ENCODE measurements around the gene ATP6V0A1. TPM values are rescaled to one million over a fixed set of nuclear protein-coding genes. Genes with fewer than 3 reads are reported as not detected.
A peak's percentile ranks its signal among the peaks of the same experiment; 100 is the strongest.

ATP6V0A1 gene
- total RNA-seq, 1 experiment from 2014 or later = 55.1 TPM

- CTCF ChIA-PET = no interaction called here
- no peak for TF ChIP-seq EZH2 (IDR thresholded peaks at IDR 0.05; ENCODE audit: low read depth)
- no peak for TF ChIP-seq CTCF (conservative IDR thresholded peaks at IDR 0.05)
- Histone ChIP-seq H3K4me1 (replicated peaks; ENCODE audit: insufficient read depth) (no peaks in the 10 kb centered on the region), H3K4me3 (peak overlapping the region; percentile 99), H3K27ac (peak overlapping the region; percentile 58), H2AFZ (peak overlapping the region; percentile 83), H3K27me3 (ENCODE audit: insufficient read depth, low read depth) (no peaks in the 10 kb centered on the region), H4K20me1 (ENCODE audit: insufficient read depth) (no peaks in the 10 kb centered on the region), H3K79me2 (ENCODE audit: low read depth) (peaks cover 24% of the 10 kb centered on the region), H3K4me2 (peak overlapping the region; percentile 98), H3K9me3 (ENCODE audit: insufficient read depth, low read depth) (no peaks in the 10 kb centered on the region), H3K9me2 (ENCODE audit: insufficient read depth) (no peaks in the 10 kb centered on the region), H3K36me3 (ENCODE audit: low read depth) (no peaks in the 10 kb centered on the region), H3F3A (ENCODE audit: insufficient read depth, low read depth) (peaks cover 11% of the 10 kb centered on the region; the same call in 1 of the 2 replicates)
- POLR2A ChIA-PET (ENCODE audit: unreplicated experiment) = no interaction called here
- no TSS peak for BruUV-seq (replicated peaks)
- intact Hi-C loops (cut with micrococcal nuclease; ENCODE audit: unreplicated experiment) = no loop called here
- DNase-seq = no peak
Measured at GRCh38 chr17:42553866-42554249, 95.2 kb downstream of the ATP6V0A1 start.

GRCh38 chr17:42554250-42555121 lies 95.8 kb downstream of the ATP6V0A1 start:
- no peaks in the 10 kb centered on the region for H3K9me2 ChIP-seq (ENCODE audit: insufficient read depth)
- peaks cover 24% of the 10 kb centered on the region for H3K79me2 ChIP-seq (ENCODE audit: low read depth)
- H2AFZ ChIP-seq = peak overlapping the region; percentile 83
- peak; percentile 59 to 81 for DNase-seq
- CTCF ChIA-PET = interaction anchor here (1.1 kb wide), 1 partner anchor 9 kb away, joined by 3 read pairs; no protein-coding TSS in a partner anchor
- intact Hi-C loops (cut with micrococcal nuclease; ENCODE audit: unreplicated experiment) = no loop called here
- H3K4me3 ChIP-seq = peak overlapping the region; percentile 99
- peaks cover 8% of the 10 kb centered on the region; the same call in 1 of the 2 replicates for H3F3A ChIP-seq (ENCODE audit: insufficient read depth, low read depth)
- H3K27ac ChIP-seq = peak overlapping the region; percentile 58
- H3K4me1 ChIP-seq (replicated peaks; ENCODE audit: insufficient read depth) = no peaks in the 10 kb centered on the region
- no peaks in the 10 kb centered on the region for H3K36me3 ChIP-seq (ENCODE audit: low read depth)
- H3K27me3 ChIP-seq (ENCODE audit: insufficient read depth, low read depth) = no peaks in the 10 kb centered on the region
- BruUV-seq (replicated peaks) = TSS peak; percentile 42
- no peaks in the 10 kb centered on the region for H4K20me1 ChIP-seq (ENCODE audit: insufficient read depth)
- H3K9me3 ChIP-seq (ENCODE audit: insufficient read depth, low read depth) = no peaks in the 10 kb centered on the region
- no peak for TF ChIP-seq EZH2 (IDR thresholded peaks at IDR 0.05; ENCODE audit: low read depth)
- no peak for TF ChIP-seq CTCF (conservative IDR thresholded peaks at IDR 0.05)
- peak overlapping the region; percentile 98 for H3K4me2 ChIP-seq
- POLR2A ChIA-PET (ENCODE audit: unreplicated experiment) = interaction anchor here (0.6 to 0.7 kb wide), 3 partner anchors 19 to 166 kb away, joined by 3 to 5 read pairs (median 3); partner anchors contain the start of genes NAGLU and STAT3

- intact Hi-C loops (cut with micrococcal nuclease; ENCODE audit: unreplicated experiment) = no loop called here
- peaks cover 11% of the 10 kb centered on the region; the same call in 1 of the 2 replicates for H3F3A ChIP-seq (ENCODE audit: insufficient read depth, low read depth)
- no peaks in the 10 kb centered on the region for H3K9me2 ChIP-seq (ENCODE audit: insufficient read depth)
- peak overlapping the region; percentile 58 for H3K27ac ChIP-seq
- H3K4me2 ChIP-seq = peak overlapping the region; percentile 98
- no peaks in the 10 kb centered on the region for H3K27me3 ChIP-seq (ENCODE audit: insufficient read depth, low read depth)
- POLR2A ChIA-PET (ENCODE audit: unreplicated experiment) = interaction anchor here (0.6 to 0.7 kb wide), 4 partner anchors 19 to 167 kb away, joined by 3 to 5 read pairs (median 4); partner anchors contain the start of genes NAGLU and STAT3
- H3K36me3 ChIP-seq (ENCODE audit: low read depth) = no peaks in the 10 kb centered on the region
- peaks cover 24% of the 10 kb centered on the region for H3K79me2 ChIP-seq (ENCODE audit: low read depth)
- TF ChIP-seq EZH2 (IDR thresholded peaks at IDR 0.05; ENCODE audit: low read depth) (no peak), CTCF (conservative IDR thresholded peaks at IDR 0.05) (no peak)
- TSS peak; percentile 85 for BruUV-seq (replicated peaks)
- no peaks in the 10 kb centered on the region for H3K4me1 ChIP-seq (replicated peaks; ENCODE audit: insufficient read depth)
- CTCF ChIA-PET = interaction anchor here (1.1 kb wide), 1 partner anchor 8 kb away, joined by 3 read pairs; no protein-coding TSS in a partner anchor
- DNase-seq = no peak
- H2AFZ ChIP-seq = peak overlapping the region; percentile 83
- H4K20me1 ChIP-seq (ENCODE audit: insufficient read depth) = no peaks in the 10 kb centered on the region
- no peaks in the 10 kb centered on the region for H3K9me3 ChIP-seq (ENCODE audit: insufficient read depth, low read depth)
- peak overlapping the region; percentile 99 for H3K4me3 ChIP-seq
Measured at GRCh38 chr17:42555122-42555622, 96.5 kb downstream of the ATP6V0A1 start.
